Activated CD4-positive, alpha-beta T cell treated with anti-CD3 and anti-CD28 coated beads, Interleukin-2, Interleukin-4, amounts not matched to agents 100 ng/mL and 50 ng/mL, durations not matched to agents 16 hours and 8 hours (primary cell): Measurements from ENCODE around the gene MSH5.
"Not testable (repeated sequence)": the region's sequence is repeated elsewhere in the genome, so short reads cannot be mapped to it uniquely, and the experiment has no call there.

Experiments used
- DNase-seq: peaks from one replicate; pipeline ENCODE4 v3.0.0-alpha.2; 2020; ENCODE audit warnings: low spot score

MSH5 gene

GRCh38 chr6:31739639-31740396, at the start of gene MSH5:
Gene MSH5 (plus strand): TSS chr6:31740005. CDS start chr6:31740467, 462 bp downstream.
- DNase-seq = peak; percentile 100

GRCh38 chr6:31690231-31691077, 49.4 kb upstream of the MSH5 start:
- DNase-seq = no peak

GRCh38 chr6:31691078-31691463, 48.7 kb upstream of the MSH5 start:
- DNase-seq = no peak

- no peak for DNase-seq
Measured at GRCh38 chr6:31691564-31692108, 48.2 kb upstream of the MSH5 start.

- DNase-seq = no peak
Measured at GRCh38 chr6:31692353-31692752, 47.5 kb upstream of the MSH5 start.

- no peak for DNase-seq
Measured at GRCh38 chr6:31692886-31693285, 46.9 kb upstream of the MSH5 start.

- DNase-seq = no peak
Measured at GRCh38 chr6:31693535-31693934, 46.3 kb upstream of the MSH5 start.

GRCh38 chr6:31697555-31697954, 42.2 kb upstream of the MSH5 start:
- peak; percentile 9 for DNase-seq

- no peak for DNase-seq
Measured at GRCh38 chr6:31700740-31701401, 38.9 kb upstream of the MSH5 start.

GRCh38 chr6:31701666-31702404, 38.0 kb upstream of the MSH5 start:
- DNase-seq = no peak

GRCh38 chr6:31702405-31702818, 37.4 kb upstream of the MSH5 start:
- peak; percentile 37 for DNase-seq

GRCh38 chr6:31702819-31703716, 36.7 kb upstream of the MSH5 start, which contains the start of gene ABHD16A:
Gene ABHD16A (minus strand): TSS chr6:31703324. CDS start chr6:31703281, 43 bp downstream.
- DNase-seq = peak; percentile 98

GRCh38 chr6:31705931-31706330, 33.9 kb upstream of the MSH5 start:
- DNase-seq = no peak

- no peak for DNase-seq
Measured at GRCh38 chr6:31706599-31706998, 33.2 kb upstream of the MSH5 start, which contains the start of gene LY6G6F. Gene LY6G6F (plus strand): TSS chr6:31706866. CDS start chr6:31706907, 41 bp downstream.

GRCh38 chr6:31707701-31708100, 32.1 kb upstream of the MSH5 start:
- DNase-seq = no peak

GRCh38 chr6:31708224-31708623, 31.6 kb upstream of the MSH5 start:
- no peak for DNase-seq

GRCh38 chr6:31709157-31709556, 30.6 kb upstream of the MSH5 start:
- DNase-seq = not testable (repeated sequence)

GRCh38 chr6:31710523-31711219, 29.1 kb upstream of the MSH5 start:
- DNase-seq = no peak

GRCh38 chr6:31711233-31711632, 28.6 kb upstream of the MSH5 start:
- DNase-seq = no peak

GRCh38 chr6:31712296-31712695, 27.5 kb upstream of the MSH5 start:
- no peak for DNase-seq
